Breast epithelium (tissue), 4 donors: ENCODE measurements around the gene MDK. TPM values are rescaled to one million over a fixed set of nuclear protein-coding genes. Genes with fewer than 3 reads are reported as not detected.

Experiments used
- DNase-seq, 2 donors: peaks; one replicate each; pipeline ENCODE4 v3.0.0-alpha.2; 2019; ENCODE audit warnings: low spot score in 2 of 2
- H3K27ac ChIP-seq, 2 donors: fragments of 200-600 bp; sonication (generic) in 1 of 2; one replicate each; pipeline ENCODE4 v1.5.1; 2016 to 2019; ENCODE audit warnings: mild to moderate bottlenecking in 1 of 2
- H3K27me3 ChIP-seq, 2 donors: fragments of 200-600 bp; sonication (generic) in 1 of 2; one replicate each; pipeline versions ENCODE4 v1.5.1 to v1.6.0; 2017 to 2019; ENCODE audit warnings: control low read depth in 1 of 2, mild to moderate bottlenecking in 1 of 2
- H3K36me3 ChIP-seq: fragments of 200-600 bp; one replicate; pipeline ENCODE4 v1.5.1; 2019
- H3K4me1 ChIP-seq, 2 donors: fragments of 200-600 bp; sonication (generic); one replicate each; pipeline ENCODE4 v1.5.1; 2016 to 2019; ENCODE audit warnings: control low read depth in 1 of 2
- H3K4me3 ChIP-seq, 3 donors: fragments of 200-600 bp; sonication (generic); 1 replicate in 2 of 3; 2 replicates in 1 of 3; pipeline ENCODE4 v1.5.1; 2016 to 2019; ENCODE audit warnings: mild to moderate bottlenecking in 3 of 3, moderate library complexity in 2 of 3
- H3K9me3 ChIP-seq, 2 donors: fragments of 200-600 bp; sonication (generic) in 1 of 2; one replicate each; pipeline ENCODE4 v1.5.1; 2016 to 2019; ENCODE audit warnings: control low read depth in 1 of 2
- CTCF ChIP-seq, 3 donors: fragments of 450-650 bp; IDR thresholded peaks; one replicate each; pipeline ENCODE4 v1.5.1; 2016 to 2017; ENCODE audit warnings: antibody characterized with exemption in 3 of 3, mild to moderate bottlenecking in 3 of 3, moderate library complexity in 3 of 3
- POLR2A ChIP-seq: fragments of 450-650 bp; IDR thresholded peaks from one replicate; pipeline ENCODE4 v1.6.1; 2016; ENCODE audit warnings: antibody characterized with exemption, mild to moderate bottlenecking, moderate library complexity
- POLR2AphosphoS5 ChIP-seq, 3 donors: sonication (generic); formaldehyde crosslinking; IDR thresholded peaks; one replicate each; pipeline ENCODE4 v1.6.1; 2017; ENCODE audit warnings: antibody characterized with exemption in 3 of 3
- intact Hi-C: fragments of 100-400 bp; cut with DNase I; formaldehyde crosslinking; loops from one replicate; pipeline ENCODE4 v1.15.1; 2023; ENCODE audit warnings: low total_unique reads
- total RNA-seq, 3 donors: library from RNA; depleted of rRNA; stranded (reverse); fragments of >200 nt; gene quantifications; one replicate each; pipeline ENCODE4 v1.1.0, GENCODE V29; 2016

The MDK gene
- total RNA-seq, 3 donors from 2014 or later = 20.5 to 115 (median 54.7) TPM

DNA sequence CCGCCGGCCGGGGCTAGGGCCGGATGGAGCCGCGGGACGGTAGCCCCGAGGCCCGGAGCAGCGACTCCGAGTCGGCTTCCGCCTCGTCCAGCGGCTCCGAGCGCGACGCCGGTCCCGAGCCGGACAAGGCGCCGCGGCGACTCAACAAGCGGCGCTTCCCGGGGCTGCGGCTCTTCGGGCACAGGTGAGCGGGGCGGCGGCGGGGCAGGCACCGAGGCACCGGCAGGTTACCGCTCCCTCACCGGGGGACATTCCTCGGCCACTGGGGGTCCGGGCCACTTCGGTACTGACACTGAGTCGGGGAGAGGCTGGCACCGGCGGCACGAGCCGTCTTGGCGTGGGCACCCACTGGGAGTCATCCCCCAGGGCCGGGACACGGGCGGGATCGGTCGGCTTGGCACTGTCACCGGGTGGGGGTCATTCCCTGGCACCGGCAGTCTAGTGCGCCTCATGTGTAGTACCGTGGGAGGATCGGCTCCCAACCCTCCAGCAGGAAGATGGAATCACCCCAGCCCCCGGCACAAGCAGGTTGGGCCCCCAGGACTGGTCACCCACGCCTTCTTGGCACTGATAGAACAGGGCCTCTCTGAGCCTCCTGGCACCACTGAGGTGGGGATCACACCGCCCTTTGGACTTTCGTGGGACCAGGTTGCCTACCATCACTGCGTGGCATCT is 33.7 kb upstream of the MDK start:
- peak overlapping the region; percentile 69 to 94 (median 84) for H3K4me3 ChIP-seq
- H3K4me1 ChIP-seq = peaks cover 21 to 48% of the 10 kb centered on the region in 2 donors
- no peaks in the 10 kb centered on the region for H3K36me3 ChIP-seq
- intact Hi-C loops = no loop called here
- H3K9me3 ChIP-seq = no peaks in the 10 kb centered on the region
- no peaks in the 10 kb centered on the region for H3K27me3 ChIP-seq
- no peak for DNase-seq
- H3K27ac ChIP-seq = peak overlapping the region; percentile 86
- TF ChIP-seq CTCF (IDR thresholded peaks at IDR 0.05) (peak in 1 of 3 donors; percentile 14), POLR2AphosphoS5 (IDR thresholded peaks at IDR 0.05) (no peak)

DNA sequence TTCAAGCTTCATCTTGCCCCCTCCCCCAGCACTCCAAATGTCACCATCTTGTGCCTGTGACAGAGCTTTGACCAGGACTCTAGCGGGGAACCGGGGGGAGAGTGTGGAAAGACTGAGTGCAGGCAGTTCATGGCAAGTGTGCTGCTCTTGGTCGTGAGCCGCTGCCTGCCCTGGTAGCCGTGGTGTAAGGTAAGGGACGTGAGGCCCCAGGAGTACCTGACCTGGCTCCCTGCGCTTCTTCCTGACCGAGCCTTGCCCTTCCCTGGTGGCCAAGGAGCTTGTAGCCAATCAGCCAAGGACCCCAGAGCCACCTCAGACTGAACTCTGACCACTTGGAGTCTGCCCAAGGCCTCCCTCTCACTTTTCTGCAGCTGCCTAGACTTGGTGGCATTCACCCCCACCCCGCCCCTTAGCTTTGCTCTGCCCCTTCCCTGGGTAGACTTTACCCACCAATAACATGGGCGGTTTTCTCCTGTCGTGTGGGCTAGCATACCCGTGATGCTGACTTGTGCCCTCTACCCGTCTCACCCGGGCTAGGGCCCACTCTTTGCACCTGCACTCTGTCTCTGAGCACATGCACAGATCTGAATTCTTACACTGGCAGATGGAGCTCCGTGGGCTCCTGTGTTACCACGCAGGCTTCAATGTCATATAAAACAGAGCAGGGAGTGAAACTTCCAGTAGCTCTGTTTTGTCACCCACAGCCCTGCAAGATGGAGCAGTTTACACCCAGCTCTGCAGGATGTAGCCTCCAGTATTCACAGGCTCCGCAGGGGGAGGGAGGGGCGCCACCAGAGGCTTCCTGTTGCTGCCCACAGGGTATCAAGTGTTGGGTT is 32.7 kb upstream of the MDK start:
- peak overlapping the region; percentile 69 to 94 (median 84) for H3K4me3 ChIP-seq
- H3K27me3 ChIP-seq = no peaks in the 10 kb centered on the region
- H3K4me1 ChIP-seq = peaks cover 26 to 56% of the 10 kb centered on the region in 2 donors
- H3K27ac ChIP-seq = peak overlapping the region; percentile 86
- no peak for TF ChIP-seq POLR2AphosphoS5 (IDR thresholded peaks at IDR 0.05)
- no peak for TF ChIP-seq POLR2A
- no peak for TF ChIP-seq CTCF (IDR thresholded peaks at IDR 0.05)
- intact Hi-C loops = no loop called here
- no peaks in the 10 kb centered on the region for H3K36me3 ChIP-seq
- no peaks in the 10 kb centered on the region for H3K9me3 ChIP-seq
- DNase-seq = no peak

GRCh38 chr11:46350695-46351094 is 30.8 kb upstream of the MDK start:
- TF ChIP-seq POLR2A (no peak), POLR2AphosphoS5 (IDR thresholded peaks at IDR 0.05) (no peak), CTCF (IDR thresholded peaks at IDR 0.05) (no peak)
- peaks cover 26 to 56% of the 10 kb centered on the region in 2 donors for H3K4me1 ChIP-seq
- no peaks in the 10 kb centered on the region for H3K9me3 ChIP-seq
- no peaks in the 10 kb centered on the region for H3K27me3 ChIP-seq
- intact Hi-C loops = no loop called here
- no peak for DNase-seq
- H3K27ac ChIP-seq = peak overlapping the region; percentile 86 to 91
- H3K36me3 ChIP-seq = no peaks in the 10 kb centered on the region
- no peak overlapping the region for H3K4me3 ChIP-seq

GRCh38 chr11:46351148-46351547 is 30.3 kb upstream of the MDK start:
- Histone ChIP-seq H3K27me3 (no peaks in the 10 kb centered on the region), H3K27ac (peak overlapping the region; percentile 86 to 91), H3K4me3 (peak overlapping the region in 1 of 3 donors; percentile 63), H3K36me3 (no peaks in the 10 kb centered on the region), H3K4me1 (peaks cover 26 to 56% of the 10 kb centered on the region in 2 donors), H3K9me3 (no peaks in the 10 kb centered on the region)
- DNase-seq = no peak
- no peak for TF ChIP-seq CTCF (IDR thresholded peaks at IDR 0.05)
- TF ChIP-seq POLR2AphosphoS5 (IDR thresholded peaks at IDR 0.05) = no peak
- no peak for TF ChIP-seq POLR2A
- intact Hi-C loops = no loop called here

DNA sequence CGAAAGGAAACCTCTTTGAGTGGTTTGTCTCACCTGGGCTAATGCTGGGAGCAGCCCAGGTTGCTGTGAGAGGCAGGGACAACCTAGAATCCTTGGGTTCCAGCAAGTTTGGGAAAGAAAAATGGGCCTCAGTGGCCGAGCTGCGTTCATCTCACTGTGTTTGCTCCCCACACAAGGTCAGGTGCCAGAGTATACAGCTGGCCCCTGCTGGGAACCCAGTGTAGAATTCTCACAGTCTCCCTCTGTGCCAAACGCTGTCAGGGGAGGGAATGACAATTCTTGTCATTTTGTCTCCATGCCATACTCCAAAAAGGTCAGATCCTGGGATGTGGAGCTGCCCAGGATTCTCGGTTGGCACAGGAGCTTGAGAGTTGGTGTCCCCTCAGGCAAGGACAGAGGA is 29.9 kb upstream of the MDK start:
- H3K36me3 ChIP-seq = no peaks in the 10 kb centered on the region
- H3K4me1 ChIP-seq = peaks cover 26 to 56% of the 10 kb centered on the region in 2 donors
- peak overlapping the region in 2 of 3 donors; percentile 41 to 63 for H3K4me3 ChIP-seq
- DNase-seq = no peak
- H3K9me3 ChIP-seq = no peaks in the 10 kb centered on the region
- intact Hi-C loops = no loop called here
- peak overlapping the region; percentile 86 to 91 for H3K27ac ChIP-seq
- no peaks in the 10 kb centered on the region for H3K27me3 ChIP-seq
- no peak for TF ChIP-seq CTCF (IDR thresholded peaks at IDR 0.05)
- no peak for TF ChIP-seq POLR2AphosphoS5 (IDR thresholded peaks at IDR 0.05)
